ENCODE results near the gene CRYL1.

GRCh38 chr13:20366056-20366455 is 159.6 kb downstream of the CRYL1 start:
- TF ChIP-seq EZH2 (IDR thresholded peaks at IDR 0.05; ENCODE audit: borderline replicate concordance, insufficient read depth, low read depth, low read length, poor library complexity, severe bottlenecking) (no peak), CTCF (IDR thresholded peaks at IDR 0.05) (no peak)
